ENCODE data around the gene WASF2. TPM values are rescaled to one million over a fixed set of nuclear protein-coding genes. Genes with fewer than 3 reads are reported as not detected.

The WASF2 gene
- total and polyA plus RNA-seq, 2 of the 13 experiments (the other 11 are each of a cell fraction or from before 2014, with no cell fraction given), result 10.4 to 27.7 TPM

GRCh38 chr1:27392096-27392777 is 97.7 kb downstream of the WASF2 start, which contains the start of gene GPR3 (continued):
- TF ChIP-seq CHD4 (IDR thresholded peaks at IDR 0.05; ENCODE audit: borderline replicate concordance, low read length) (no peak), GMEB1 (CRISPR knock-in tag; IDR thresholded peaks at IDR 0.05; ENCODE audit: borderline replicate concordance) (peak; percentile 68), HES4 (CRISPR knock-in tag; IDR thresholded peaks at IDR 0.05; ENCODE audit: borderline replicate concordance) (no peak), ARID4A (CRISPR knock-in tag; IDR thresholded peaks at IDR 0.05; ENCODE audit: borderline replicate concordance) (peak; percentile 57; the same call in 1 of the 2 replicates), ZNF589 (CRISPR knock-in tag; conservative IDR thresholded peaks at IDR 0.05) (no peak), NFYB (CRISPR knock-in tag; IDR thresholded peaks at IDR 0.05) (peak; percentile 81), ZNF207 (IDR thresholded peaks at IDR 0.05; ENCODE audit: borderline replicate concordance) (no peak), SKIL (CRISPR knock-in tag; IDR thresholded peaks at IDR 0.05; ENCODE audit: borderline replicate concordance) (no peak), ZHX2 (IDR thresholded peaks at IDR 0.05; ENCODE audit: low read depth) (no peak), ZHX2 (CRISPR knock-in tag; IDR thresholded peaks at IDR 0.05; ENCODE audit: borderline replicate concordance) (no peak), ATAD3A (CRISPR knock-in tag; IDR thresholded peaks at IDR 0.05) (no peak), HNRNPUL1 (IDR thresholded peaks at IDR 0.05; ENCODE audit: low read depth, low read length) (no peak)
